GM18498 (cell line): ENCODE data around the gene HPN.
"Not testable (repeated sequence)": the region's sequence is repeated elsewhere in the genome, so short reads cannot be mapped to it uniquely, and the experiment has no call there.

Experiments used
- ATAC-seq: cut with Tn5 transposase; IDR thresholded peaks from one replicate; pipeline ENCODE4 v1.9.1; 2021; ENCODE audit warnings: mild to moderate bottlenecking, moderate library complexity; ENCODE audit not compliant: unreplicated experiment

Gene HPN

GRCh38 chr19:35008891-35009341 lies 32.6 kb upstream of the HPN start:
- no peak for ATAC-seq

- no peak for ATAC-seq
Measured at GRCh38 chr19:35009424-35010415, 31.8 kb upstream of the HPN start.

- ATAC-seq, result no peak
Measured at GRCh38 chr19:35011091-35011689, 30.3 kb upstream of the HPN start.

GRCh38 chr19:35011737-35012682 lies 29.5 kb upstream of the HPN start:
- ATAC-seq, result no peak

- no peak for ATAC-seq
Measured at GRCh38 chr19:35013041-35013819, 28.3 kb upstream of the HPN start.

- ATAC-seq, result no peak
Measured at GRCh38 chr19:35013820-35014754, 27.4 kb upstream of the HPN start.

GRCh38 chr19:35014774-35015173 lies 26.7 kb upstream of the HPN start:
- ATAC-seq, result not testable (repeated sequence)

- ATAC-seq, result no peak
Measured at GRCh38 chr19:35015270-35015953, 26.1 kb upstream of the HPN start.

- no peak for ATAC-seq
Measured at GRCh38 chr19:35015954-35016351, 25.6 kb upstream of the HPN start.

- no peak for ATAC-seq
Measured at GRCh38 chr19:35017507-35017906, 24.0 kb upstream of the HPN start.

GRCh38 chr19:35018379-35018778 lies 23.1 kb upstream of the HPN start:
- no peak for ATAC-seq

GRCh38 chr19:35019144-35019543 lies 22.4 kb upstream of the HPN start:
- ATAC-seq, result no peak

GRCh38 chr19:35021016-35021415 lies 20.5 kb upstream of the HPN start:
- no peak for ATAC-seq

GRCh38 chr19:35021596-35021995 lies 19.9 kb upstream of the HPN start:
- no peak for ATAC-seq

GRCh38 chr19:35022460-35022859 lies 19.1 kb upstream of the HPN start:
- no peak for ATAC-seq

GRCh38 chr19:35023428-35023827 lies 18.1 kb upstream of the HPN start:
- no peak for ATAC-seq

- ATAC-seq, result no peak
Measured at GRCh38 chr19:35024095-35024494, 17.4 kb upstream of the HPN start.

GRCh38 chr19:35025969-35026368 lies 15.6 kb upstream of the HPN start:
- no peak for ATAC-seq

- ATAC-seq, result no peak
Measured at GRCh38 chr19:35026418-35026817, 15.1 kb upstream of the HPN start.
